Measurements from ENCODE around the gene DNAJC3. TPM values are rescaled to one million over a fixed set of nuclear protein-coding genes. Genes with fewer than 3 reads are reported as not detected.

DNAJC3 gene
- total and polyA plus RNA-seq, 2 experiments from 2014 or later: 19.5 to 27.5 TPM

- no peak for TF ChIP-seq REST (IDR thresholded peaks at IDR 0.05; ENCODE audit: unreplicated experiment)
- TF ChIP-seq STAT1 (IDR thresholded peaks at IDR 0.05; ENCODE audit: unreplicated experiment): no peak
These were observed 68.3 kb downstream of the DNAJC3 start (continued) for GRCh38 chr13:95745289-95745688.

- H3K36me3 ChIP-seq (ENCODE audit: insufficient read depth): no peaks in the 10 kb centered on the region
- peak; percentile 87 for ATAC-seq
- H3K36me3 Mint-ChIP-seq (ENCODE audit: low read depth): peaks cover 8% of the 10 kb centered on the region; the same call in 2 of the 3 replicates
- H2AFZ ChIP-seq: no peak overlapping the region
- H3K9me2 ChIP-seq (ENCODE audit: insufficient read depth): no peaks in the 10 kb centered on the region
- H3K4me3 ChIP-seq: no peak overlapping the region
- H3F3A ChIP-seq (replicated peaks; ENCODE audit: low read depth): no peaks in the 10 kb centered on the region
- H3K79me2 ChIP-seq (replicated peaks; ENCODE audit: insufficient read depth): peaks cover 28% of the 10 kb centered on the region
- peak; percentile 28 for DNase-seq (ENCODE audit: low spot score)
- peaks cover 25% of the 10 kb centered on the region for H3K4me1 Mint-ChIP-seq
- H3K9me3 Mint-ChIP-seq: peaks cover 3% of the 10 kb centered on the region; the same call in 1 of the 3 replicates
- H4K20me1 ChIP-seq (replicated peaks; ENCODE audit: insufficient read depth): 0 out of 2 replicates have a peak, but pooled peaks cover 4% of the 10 kb centered on the region
- H3K27me3 ChIP-seq (ENCODE audit: insufficient read depth): no peaks in the 10 kb centered on the region
- H3K27ac Mint-ChIP-seq: no peak overlapping the region
- H3K4me1 ChIP-seq (ENCODE audit: insufficient read depth): peaks cover 6% of the 10 kb centered on the region; the same call in 1 of the 2 replicates
- H3K4me2 ChIP-seq: no peak overlapping the region
- no peak for TF ChIP-seq EZH2 (IDR thresholded peaks at IDR 0.05; ENCODE audit: low read depth, unreplicated experiment)
- TF ChIP-seq, protein P1, sequence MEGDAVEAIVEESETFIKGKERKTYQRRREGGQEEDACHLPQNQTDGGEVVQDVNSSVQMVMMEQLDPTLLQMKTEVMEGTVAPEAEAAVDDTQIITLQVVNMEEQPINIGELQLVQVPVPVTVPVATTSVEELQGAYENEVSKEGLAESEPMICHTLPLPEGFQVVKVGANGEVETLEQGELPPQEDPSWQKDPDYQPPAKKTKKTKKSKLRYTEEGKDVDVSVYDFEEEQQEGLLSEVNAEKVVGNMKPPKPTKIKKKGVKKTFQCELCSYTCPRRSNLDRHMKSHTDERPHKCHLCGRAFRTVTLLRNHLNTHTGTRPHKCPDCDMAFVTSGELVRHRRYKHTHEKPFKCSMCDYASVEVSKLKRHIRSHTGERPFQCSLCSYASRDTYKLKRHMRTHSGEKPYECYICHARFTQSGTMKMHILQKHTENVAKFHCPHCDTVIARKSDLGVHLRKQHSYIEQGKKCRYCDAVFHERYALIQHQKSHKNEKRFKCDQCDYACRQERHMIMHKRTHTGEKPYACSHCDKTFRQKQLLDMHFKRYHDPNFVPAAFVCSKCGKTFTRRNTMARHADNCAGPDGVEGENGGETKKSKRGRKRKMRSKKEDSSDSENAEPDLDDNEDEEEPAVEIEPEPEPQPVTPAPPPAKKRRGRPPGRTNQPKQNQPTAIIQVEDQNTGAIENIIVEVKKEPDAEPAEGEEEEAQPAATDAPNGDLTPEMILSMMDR (conservative IDR thresholded peaks at IDR 0.05; ENCODE audit: low read depth in 2 of 2): peak in 1 of 2 experiments; percentile 44; a peak in 3 of 4 replicates
- no peak overlapping the region for H3K27ac ChIP-seq (ENCODE audit: low read depth)
- no peaks in the 10 kb centered on the region for H3K27me3 Mint-ChIP-seq (ENCODE audit: insufficient read depth, low read depth, poor library complexity)
- no peak overlapping the region for H3K4me3 Mint-ChIP-seq
These were observed 68.8 kb downstream of the DNAJC3 start for GRCh38 chr13:95745752-95746151.

- H3K27ac Mint-ChIP-seq: no peak overlapping the region
- no peak overlapping the region for H3K4me3 Mint-ChIP-seq
- Histone ChIP-seq H3F3A (replicated peaks; ENCODE audit: low read depth) (no peaks in the 10 kb centered on the region), H3K4me3 (no peak overlapping the region), H4K20me1 (replicated peaks; ENCODE audit: insufficient read depth) (0 out of 2 replicates have a peak, but pooled peaks cover 4% of the 10 kb centered on the region), H3K36me3 (ENCODE audit: insufficient read depth) (no peaks in the 10 kb centered on the region), H2AFZ (no peak overlapping the region), H3K4me1 (ENCODE audit: insufficient read depth) (peaks cover 6% of the 10 kb centered on the region; the same call in 1 of the 2 replicates), H3K27ac (ENCODE audit: low read depth) (no peak overlapping the region), H3K9me2 (ENCODE audit: insufficient read depth) (no peaks in the 10 kb centered on the region), H3K27me3 (ENCODE audit: insufficient read depth) (no peaks in the 10 kb centered on the region), H3K4me2 (no peak overlapping the region), H3K79me2 (replicated peaks; ENCODE audit: insufficient read depth) (no peaks in the 10 kb centered on the region; the same call in 1 of the 2 replicates)
- peaks cover 17% of the 10 kb centered on the region for H3K4me1 Mint-ChIP-seq
- ATAC-seq (no peak), DNase-seq (ENCODE audit: low spot score) (no peak)
- H3K9me3 Mint-ChIP-seq: no peaks in the 10 kb centered on the region
- H3K27me3 Mint-ChIP-seq (ENCODE audit: insufficient read depth, low read depth, poor library complexity): peaks cover 3% of the 10 kb centered on the region
- no peaks in the 10 kb centered on the region for H3K36me3 Mint-ChIP-seq (ENCODE audit: low read depth)
- TF ChIP-seq ETS1 (IDR thresholded peaks at IDR 0.05): no peak
These were observed 72.6 kb downstream of the DNAJC3 start for GRCh38 chr13:95749545-95749944.

Measured in GM23338 (cell line).